Brain microvascular endothelial cell (primary cell): Measurements from ENCODE around the gene TRMT2A.

Experiments
- DNase-seq: peaks from one replicate; pipeline ENCODE4 v3.0.0-alpha.2; 2020
- H3K27ac ChIP-seq: fragments of 250-450 bp; sonication (Bioruptor Pico); 2 replicates; pipeline ENCODE4 v1.5.1; 2020; ENCODE audit warnings: mild to moderate bottlenecking, moderate library complexity
- H3K27me3 ChIP-seq: fragments of 250-450 bp; sonication (Bioruptor Pico); replicated peaks from 2 replicates; pipeline ENCODE4 v1.5.1; 2020; ENCODE audit warnings: mild to moderate bottlenecking
- H3K36me3 ChIP-seq: fragments of 250-450 bp; sonication (Bioruptor Pico); replicated peaks from 2 replicates; pipeline ENCODE4 v1.5.1; 2020; ENCODE audit warnings: mild to moderate bottlenecking
- H3K4me3 ChIP-seq: 2 replicates; pipeline ENCODE4 v1.5.1; 2011; ENCODE audit warnings: low read depth, mild to moderate bottlenecking, control low read depth, low read length, moderate library complexity
- in situ Hi-C: cut with HindIII; loops from 2 replicates; pipeline ENCODE4 v1.10.0; 2017; ENCODE audit warnings: low sequenced_read_pairs, low pct_ligation_motif_present
- TF ChIP-seq, protein P1 (sequence below): IDR thresholded peaks from 2 replicates; pipeline ENCODE4 v1.5.1; 2011; ENCODE audit warnings: low read depth, mild to moderate bottlenecking, moderate library complexity, low read length, control low read depth, inconsistent platforms; ENCODE audit errors: missing control alignments

The TRMT2A gene

DNA sequence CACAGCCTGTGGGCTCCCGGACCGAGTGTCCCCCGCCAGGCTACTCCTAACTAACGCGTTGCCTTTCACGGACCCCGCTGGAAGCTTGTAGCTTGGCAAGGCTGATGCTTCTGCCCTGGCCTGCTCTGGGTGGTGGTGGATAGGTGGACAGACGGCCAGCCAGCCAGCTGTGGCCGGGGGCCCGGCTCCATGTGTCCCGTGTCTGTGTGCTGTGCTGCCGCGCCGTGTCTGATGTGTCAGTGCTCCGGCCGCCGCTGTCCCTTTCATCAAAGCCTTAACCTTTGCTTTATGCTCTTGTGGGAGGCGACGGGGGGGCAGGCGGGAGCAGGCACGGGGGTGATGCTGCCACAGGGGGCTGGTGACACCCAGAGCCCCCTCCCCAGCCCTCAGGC is 28.8 kb upstream of the TRMT2A start:
- DNase-seq = no peak
- Histone ChIP-seq H3K27ac (no peak overlapping the region), H3K36me3 (peaks cover 10% of the 10 kb centered on the region), H3K4me3 (no peak overlapping the region), H3K27me3 (no peaks in the 10 kb centered on the region)
- in situ Hi-C loops = no loop called here
- TF ChIP-seq, protein P1, sequence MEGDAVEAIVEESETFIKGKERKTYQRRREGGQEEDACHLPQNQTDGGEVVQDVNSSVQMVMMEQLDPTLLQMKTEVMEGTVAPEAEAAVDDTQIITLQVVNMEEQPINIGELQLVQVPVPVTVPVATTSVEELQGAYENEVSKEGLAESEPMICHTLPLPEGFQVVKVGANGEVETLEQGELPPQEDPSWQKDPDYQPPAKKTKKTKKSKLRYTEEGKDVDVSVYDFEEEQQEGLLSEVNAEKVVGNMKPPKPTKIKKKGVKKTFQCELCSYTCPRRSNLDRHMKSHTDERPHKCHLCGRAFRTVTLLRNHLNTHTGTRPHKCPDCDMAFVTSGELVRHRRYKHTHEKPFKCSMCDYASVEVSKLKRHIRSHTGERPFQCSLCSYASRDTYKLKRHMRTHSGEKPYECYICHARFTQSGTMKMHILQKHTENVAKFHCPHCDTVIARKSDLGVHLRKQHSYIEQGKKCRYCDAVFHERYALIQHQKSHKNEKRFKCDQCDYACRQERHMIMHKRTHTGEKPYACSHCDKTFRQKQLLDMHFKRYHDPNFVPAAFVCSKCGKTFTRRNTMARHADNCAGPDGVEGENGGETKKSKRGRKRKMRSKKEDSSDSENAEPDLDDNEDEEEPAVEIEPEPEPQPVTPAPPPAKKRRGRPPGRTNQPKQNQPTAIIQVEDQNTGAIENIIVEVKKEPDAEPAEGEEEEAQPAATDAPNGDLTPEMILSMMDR = no peak

DNA sequence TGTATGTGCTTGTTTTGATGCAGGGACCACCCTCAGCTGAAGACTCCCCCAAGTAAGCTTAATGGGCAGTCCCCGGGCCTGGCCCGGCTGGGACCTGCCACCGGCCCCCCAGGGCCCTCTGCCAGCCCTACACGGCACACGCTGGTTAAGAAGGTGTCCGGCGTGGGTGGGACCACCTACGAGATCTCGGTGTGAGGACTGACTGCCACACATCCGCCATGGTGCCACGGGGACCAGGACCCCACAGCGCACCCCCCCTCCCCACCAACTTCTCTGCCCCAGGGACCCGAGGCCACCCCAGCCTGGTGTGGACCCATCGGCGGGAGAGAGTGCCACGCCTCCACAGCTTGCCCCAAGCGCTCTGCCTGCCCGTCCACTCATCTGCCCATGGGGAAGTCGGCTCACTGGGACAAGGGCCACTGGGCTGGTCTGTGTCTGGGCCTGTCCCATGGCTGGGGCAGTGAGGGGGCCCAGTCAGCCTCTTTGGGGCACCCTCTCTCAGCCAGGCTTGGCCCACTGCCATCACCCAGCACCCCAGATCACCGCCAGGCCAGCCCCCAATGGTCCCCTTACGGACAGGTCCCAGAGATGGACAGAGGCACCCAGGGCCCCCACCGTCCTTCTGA is 28.3 kb upstream of the TRMT2A start:
- Histone ChIP-seq H3K27ac (no peak overlapping the region), H3K27me3 (no peaks in the 10 kb centered on the region), H3K36me3 (peaks cover 13% of the 10 kb centered on the region), H3K4me3 (no peak overlapping the region)
- DNase-seq = no peak
- in situ Hi-C loops = no loop called here
- TF ChIP-seq, protein P1 = no peak

DNA sequence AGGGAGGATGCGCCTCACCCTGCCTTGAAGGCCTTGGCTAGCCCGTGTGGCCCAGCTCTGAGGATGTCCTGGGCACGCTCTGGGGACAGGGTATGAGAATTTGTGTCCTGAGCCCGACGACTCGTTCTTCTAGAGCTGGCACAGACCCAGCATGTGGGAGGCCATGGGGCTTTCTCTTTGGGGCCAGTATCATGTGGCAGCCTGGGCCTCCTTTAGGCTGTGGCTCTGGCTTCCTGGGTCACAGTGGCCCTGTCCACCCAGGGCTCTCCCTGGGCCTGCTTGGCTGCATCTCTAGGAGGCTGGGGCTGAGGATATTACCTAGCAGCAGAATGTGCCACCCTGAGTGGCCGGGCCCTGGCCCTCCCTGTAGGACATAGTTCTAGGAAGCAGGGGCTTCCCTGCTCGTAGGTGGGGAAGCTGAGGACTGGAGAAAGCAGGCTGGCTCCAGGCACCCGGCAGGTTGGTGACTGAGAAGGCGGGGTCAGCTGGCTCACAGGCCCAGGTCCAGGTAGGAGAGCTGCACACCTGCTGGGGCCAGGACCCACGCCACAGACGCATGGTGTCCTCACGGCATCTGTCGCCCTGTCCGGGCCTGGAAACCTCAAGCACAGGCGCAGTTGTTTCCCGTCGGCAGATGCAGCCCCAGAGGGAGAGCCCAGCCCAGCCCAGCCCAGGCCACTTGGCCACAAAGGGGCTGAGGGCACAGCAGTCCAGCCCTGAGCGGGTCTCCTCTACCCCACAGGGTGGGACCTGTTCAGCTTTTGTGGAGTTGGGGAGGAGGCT is 27.0 kb upstream of the TRMT2A start:
- in situ Hi-C loops = no loop called here
- Histone ChIP-seq H3K27me3 (no peaks in the 10 kb centered on the region), H3K4me3 (no peak overlapping the region), H3K36me3 (peaks cover 23% of the 10 kb centered on the region), H3K27ac (no peak overlapping the region)
- no peak for DNase-seq
- TF ChIP-seq, protein P1 = no peak

DNA sequence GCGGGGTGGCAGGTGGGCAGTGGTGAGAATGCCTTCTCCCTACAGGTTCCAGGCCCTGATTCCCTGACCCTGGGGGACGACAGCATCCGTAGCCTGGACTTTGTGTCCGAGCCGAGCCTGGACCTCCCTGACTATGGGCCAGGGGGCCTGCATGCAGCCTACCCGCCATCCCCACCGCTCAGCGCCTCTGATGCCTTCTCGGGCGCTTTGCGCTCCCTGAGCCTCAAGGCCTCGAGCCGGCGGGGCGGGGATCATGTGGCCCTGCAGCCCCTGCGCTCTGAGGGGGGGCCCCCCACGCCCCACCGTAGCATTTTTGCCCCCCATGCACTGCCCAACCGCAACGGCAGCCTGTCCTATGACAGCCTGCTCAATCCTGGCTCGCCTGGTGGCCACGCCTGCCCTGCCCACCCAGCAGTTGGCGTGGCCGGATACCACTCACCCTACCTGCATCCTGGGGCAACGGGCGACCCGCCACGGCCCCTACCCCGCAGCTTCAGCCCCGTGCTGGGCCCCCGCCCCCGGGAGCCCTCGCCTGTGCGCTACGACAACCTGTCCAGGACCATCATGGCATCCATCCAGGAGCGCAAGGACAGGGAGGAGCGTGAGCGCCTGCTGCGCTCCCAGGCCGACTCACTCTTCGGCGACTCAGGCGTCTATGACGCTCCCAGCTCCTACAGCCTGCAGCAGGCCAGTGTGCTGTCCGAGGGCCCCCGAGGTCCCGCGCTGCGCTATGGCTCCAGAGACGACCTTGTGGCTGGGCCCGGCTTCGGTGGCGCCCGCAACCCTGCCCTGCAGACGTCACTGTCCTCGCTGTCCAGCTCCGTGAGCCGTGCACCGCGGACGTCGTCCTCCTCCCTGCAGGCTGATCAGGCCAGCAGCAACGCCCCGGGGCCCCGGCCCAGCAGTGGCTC is 25.9 kb upstream of the TRMT2A start:
- peaks cover 23% of the 10 kb centered on the region for H3K36me3 ChIP-seq
- H3K4me3 ChIP-seq = no peak overlapping the region
- no peak overlapping the region for H3K27ac ChIP-seq
- DNase-seq = no peak
- TF ChIP-seq, protein P1 = no peak
- in situ Hi-C loops = no loop called here
- no peaks in the 10 kb centered on the region for H3K27me3 ChIP-seq

DNA sequence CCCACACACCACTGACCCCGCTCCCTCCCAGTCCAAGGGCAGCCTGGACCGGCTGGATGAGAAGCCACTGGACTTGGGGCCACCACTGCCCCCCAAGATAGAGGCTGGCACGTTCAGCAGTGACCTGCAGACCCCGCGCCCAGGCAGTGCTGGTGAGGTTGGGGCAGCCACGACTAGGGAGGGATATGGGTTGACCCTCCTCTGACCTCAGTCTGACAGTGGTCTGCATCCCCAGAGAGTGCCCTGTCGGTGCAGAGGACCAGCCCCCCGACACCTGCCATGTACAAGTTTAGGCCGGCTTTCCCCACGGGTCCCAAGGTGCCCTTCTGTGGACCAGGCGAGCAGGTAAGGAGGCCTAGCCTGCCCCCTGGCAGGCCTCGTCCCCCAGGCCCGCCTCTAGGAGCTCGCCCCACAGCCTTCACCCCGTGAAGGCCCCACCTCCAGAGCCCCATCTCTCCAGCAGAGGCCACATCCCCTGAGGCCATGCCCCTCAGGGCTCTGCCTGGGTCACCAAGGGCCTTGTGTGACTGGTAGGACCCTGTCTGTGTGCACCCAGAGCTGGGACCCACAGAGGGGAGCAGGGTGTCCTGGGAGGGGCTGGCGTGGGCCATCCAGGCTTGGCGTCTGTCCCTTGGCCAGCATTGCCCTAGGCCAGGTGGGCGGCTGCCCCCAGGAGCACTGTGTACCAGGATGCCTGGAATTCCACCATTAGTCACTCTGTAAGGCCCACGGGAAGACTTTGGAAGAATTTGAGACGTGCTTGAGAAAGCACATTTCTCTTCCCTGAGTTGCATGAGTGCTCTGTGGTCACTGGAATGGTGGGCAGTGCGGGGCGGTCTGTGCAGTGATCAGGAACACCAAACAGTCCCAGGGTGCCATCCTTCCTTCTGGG is 24.4 kb upstream of the TRMT2A start:
- Histone ChIP-seq H3K27me3 (no peaks in the 10 kb centered on the region), H3K27ac (peak overlapping the region; percentile 13), H3K36me3 (peaks cover 23% of the 10 kb centered on the region), H3K4me3 (no peak overlapping the region)
- DNase-seq = peak; percentile 48
- in situ Hi-C loops = no loop called here
- TF ChIP-seq, protein P1 = no peak
